EH (cell line): ENCODE measurements around the gene CNMD.
A peak's percentile ranks its signal among the peaks of the same experiment; 100 is the strongest.
"Not testable (repeated sequence)": the region's sequence is repeated elsewhere in the genome, so short reads cannot be mapped to it uniquely, and the experiment has no call there.

ENCODE experiments used
- DNase-seq: peaks from one replicate; pipeline ENCODE4 v3.0.0-alpha.2; 2015; ENCODE audit warnings: low read depth

CNMD gene

GRCh38 chr13:52743988-52744387, 4.4 kb upstream of the CNMD start:
- DNase-seq, result no peak

- DNase-seq, result no peak
These were observed 3.9 kb upstream of the CNMD start for GRCh38 chr13:52743569-52743968.

GRCh38 chr13:52738719-52739467, 727 bp downstream of the CNMD start:
- DNase-seq, result peak; percentile 4

GRCh38 chr13:52737965-52738364, 1.7 kb downstream of the CNMD start:
- DNase-seq, result no peak

- no peak for DNase-seq
These were observed 2.2 kb downstream of the CNMD start for GRCh38 chr13:52737451-52737850.

- DNase-seq, result no peak
These were observed 2.7 kb downstream of the CNMD start for GRCh38 chr13:52736891-52737290.

- DNase-seq, result no peak
These were observed 5.5 kb downstream of the CNMD start for GRCh38 chr13:52734075-52734623.

GRCh38 chr13:52726258-52726657, 13.4 kb downstream of the CNMD start:
- no peak for DNase-seq

GRCh38 chr13:52725302-52725701, 14.3 kb downstream of the CNMD start:
- no peak for DNase-seq

GRCh38 chr13:52723181-52723580, 16.4 kb downstream of the CNMD start:
- no peak for DNase-seq

GRCh38 chr13:52721356-52721755, 18.3 kb downstream of the CNMD start:
- DNase-seq, result not testable (repeated sequence)

GRCh38 chr13:52720904-52721303, 18.7 kb downstream of the CNMD start:
- not testable (repeated sequence) for DNase-seq

GRCh38 chr13:52713894-52714293, 25.7 kb downstream of the CNMD start:
- no peak for DNase-seq

GRCh38 chr13:52712385-52712784, 27.2 kb downstream of the CNMD start:
- DNase-seq, result no peak

- no peak for DNase-seq
These were observed 28.3 kb downstream of the CNMD start for GRCh38 chr13:52711286-52711685.

- DNase-seq, result not testable (repeated sequence)
These were observed 31.4 kb downstream of the CNMD start for GRCh38 chr13:52708266-52708665.

- no peak for DNase-seq
These were observed 32.2 kb downstream of the CNMD start for GRCh38 chr13:52707375-52707774.

- no peak for DNase-seq
These were observed 33.5 kb downstream of the CNMD start for GRCh38 chr13:52706081-52706480.

GRCh38 chr13:52703482-52703881, 36.1 kb downstream of the CNMD start:
- no peak for DNase-seq

GRCh38 chr13:52701728-52702465, 37.7 kb downstream of the CNMD start:
- DNase-seq, result no peak

GRCh38 chr13:52696566-52696965, 43.1 kb downstream of the CNMD start:
- DNase-seq, result no peak

- DNase-seq, result peak; percentile 25
These were observed 43.8 kb downstream of the CNMD start for GRCh38 chr13:52695856-52696255.

- peak; percentile 30 for DNase-seq
These were observed 53.2 kb downstream of the CNMD start for GRCh38 chr13:52686376-52686775.
